ENCODE data around the gene EPC1.
A peak's percentile ranks its signal among the peaks of the same experiment; 100 is the strongest.

The EPC1 gene

GRCh38 chr10:32308027-32308603, 38.8 kb downstream of the EPC1 start:
- H3K4me3 ChIP-seq (ENCODE audit: low read depth, low read length) = no peak overlapping the region
- no peak for TF ChIP-seq CTCF (conservative IDR thresholded peaks at IDR 0.05; ENCODE audit: low read depth, low read length)
- DNase-seq (ENCODE audit: low read depth) = no peak

- no peak overlapping the region for H3K4me3 ChIP-seq (ENCODE audit: low read depth, low read length)
- no peak for DNase-seq (ENCODE audit: low read depth)
- no peak for TF ChIP-seq CTCF (conservative IDR thresholded peaks at IDR 0.05; ENCODE audit: low read depth, low read length)
Observed at GRCh38 chr10:32307609-32308008, 39.3 kb downstream of the EPC1 start.

- DNase-seq (ENCODE audit: low read depth) = no peak
- no peak overlapping the region for H3K4me3 ChIP-seq (ENCODE audit: low read depth, low read length)
- no peak for TF ChIP-seq CTCF (conservative IDR thresholded peaks at IDR 0.05; ENCODE audit: low read depth, low read length)
Observed at GRCh38 chr10:32299354-32299980, 47.5 kb downstream of the EPC1 start.

- DNase-seq (ENCODE audit: low read depth) = peak; percentile 83
- no peak for TF ChIP-seq CTCF (conservative IDR thresholded peaks at IDR 0.05; ENCODE audit: low read depth, low read length)
- H3K4me3 ChIP-seq (ENCODE audit: low read depth, low read length) = no peak overlapping the region
Observed at GRCh38 chr10:32298075-32298812, 48.7 kb downstream of the EPC1 start.

GRCh38 chr10:32295027-32295426, 51.9 kb downstream of the EPC1 start:
- DNase-seq (ENCODE audit: low read depth) = no peak
- H3K4me3 ChIP-seq (ENCODE audit: low read depth, low read length) = no peak overlapping the region
- no peak for TF ChIP-seq CTCF (conservative IDR thresholded peaks at IDR 0.05; ENCODE audit: low read depth, low read length)

- no peak for TF ChIP-seq CTCF (conservative IDR thresholded peaks at IDR 0.05; ENCODE audit: low read depth, low read length)
- no peak for DNase-seq (ENCODE audit: low read depth)
- no peak overlapping the region for H3K4me3 ChIP-seq (ENCODE audit: low read depth, low read length)
Observed at GRCh38 chr10:32293581-32293980, 53.4 kb downstream of the EPC1 start.
